WTC11 (cell line): ENCODE measurements around the gene TNPO3. TPM values are rescaled to one million over a fixed set of nuclear protein-coding genes. Genes with fewer than 3 reads are reported as not detected.

Experiments used
- ATAC-seq: fragments of 200-7000 bp; cut with Tn5 transposase; 2 replicates; pipeline ENCODE4 v1.10.0; 2021; ENCODE audit warnings: mild to moderate bottlenecking, moderate library complexity
- CTCF ChIA-PET: fragments of 300-600 bp; sonication (Branson Sonifier 250); formaldehyde crosslinking; loops from one replicate; lab custom pipeline; 2021; ENCODE audit warnings: antibody characterized with exemption; lab: Charles Lee
- POLR2A ChIA-PET: fragments of 350-600 bp; sonication (Branson Sonifier 250); formaldehyde crosslinking; loops from one replicate; lab custom pipeline; 2021; ENCODE audit warnings: antibody characterized with exemption; lab: Charles Lee
- DNase-seq: peaks from one replicate; pipeline ENCODE4 v3.0.0; 2021; ENCODE audit warnings: low spot score
- H3K27ac Mint-ChIP-seq: 2 replicates; pipeline ENCODE4 v1.8.0; 2021; ENCODE audit warnings: mixed read lengths
- H3K27me3 Mint-ChIP-seq: 2 replicates; pipeline ENCODE4 v1.8.0; 2021; ENCODE audit warnings: low read depth, mild to moderate bottlenecking, moderate library complexity, mixed read lengths
- H3K36me3 Mint-ChIP-seq: 2 replicates; pipeline ENCODE4 v1.8.0; 2021; ENCODE audit warnings: mixed read lengths
- H3K4me1 Mint-ChIP-seq: 2 replicates; pipeline ENCODE4 v1.8.0; 2022; ENCODE audit warnings: mixed read lengths
- H3K4me3 Mint-ChIP-seq: 2 replicates; pipeline ENCODE4 v1.8.0; 2021; ENCODE audit warnings: mild to moderate bottlenecking, moderate library complexity, mixed read lengths
- H3K9me3 Mint-ChIP-seq: 2 replicates; pipeline ENCODE4 v1.8.0; 2021; ENCODE audit warnings: mixed read lengths
- PRDM15 ChIP-seq: sonication (generic); formaldehyde crosslinking; IDR thresholded peaks from 2 replicates; pipeline ENCODE4 v1.8.0; 2022; ENCODE audit warnings: missing genetic modification reagents
- total RNA-seq: library from RNA; stranded (reverse); gene quantifications from 3 replicates; pipeline ENCODE4 v1.2.3, GENCODE V29; 2021
- TF ChIP-seq, protein P1 (sequence below): sonication (generic); formaldehyde crosslinking; IDR thresholded peaks from 2 replicates; pipeline ENCODE4 v1.8.1; 2022; ENCODE audit warnings: low read depth, missing genetic modification reagents, borderline replicate concordance
- TF ChIP-seq, protein P2 (sequence below): sonication (generic); formaldehyde crosslinking; IDR thresholded peaks from 2 replicates; pipeline ENCODE4 v1.8.0; 2022; ENCODE audit warnings: mild to moderate bottlenecking, missing genetic modification reagents
- TF ChIP-seq, protein P3 (sequence below): fragments of 200-600 bp; IDR thresholded peaks from 2 replicates; pipeline ENCODE4 v1.8.0; 2022; ENCODE audit warnings: antibody characterized with exemption

TNPO3 gene
- total RNA-seq, 1 experiment from 2014 or later = 91.7 TPM

- H3K9me3 Mint-ChIP-seq = peaks cover 13% of the 10 kb centered on the region
- POLR2A ChIA-PET = no interaction called here
- H3K36me3 Mint-ChIP-seq = peaks cover 6% of the 10 kb centered on the region
Measured at GRCh38 chr7:128904381-128905197, 150.3 kb downstream of the TNPO3 start.

More at GRCh38 chr7:128904381-128905197, 150.3 kb downstream of the TNPO3 start:
- no peak overlapping the region for H3K27ac Mint-ChIP-seq
- CTCF ChIA-PET = interaction anchor here (0.8 to 1.8 kb wide), 5 partner anchors 21 to 259 kb away, joined by 3 to 6 read pairs (median 4); no protein-coding TSS in a partner anchor
- DNase-seq (no peak), ATAC-seq (peak; percentile 73)
- TF ChIP-seq PRDM15 (CRISPR knock-in tag) = peak; percentile 75
- TF ChIP-seq, protein P1, sequence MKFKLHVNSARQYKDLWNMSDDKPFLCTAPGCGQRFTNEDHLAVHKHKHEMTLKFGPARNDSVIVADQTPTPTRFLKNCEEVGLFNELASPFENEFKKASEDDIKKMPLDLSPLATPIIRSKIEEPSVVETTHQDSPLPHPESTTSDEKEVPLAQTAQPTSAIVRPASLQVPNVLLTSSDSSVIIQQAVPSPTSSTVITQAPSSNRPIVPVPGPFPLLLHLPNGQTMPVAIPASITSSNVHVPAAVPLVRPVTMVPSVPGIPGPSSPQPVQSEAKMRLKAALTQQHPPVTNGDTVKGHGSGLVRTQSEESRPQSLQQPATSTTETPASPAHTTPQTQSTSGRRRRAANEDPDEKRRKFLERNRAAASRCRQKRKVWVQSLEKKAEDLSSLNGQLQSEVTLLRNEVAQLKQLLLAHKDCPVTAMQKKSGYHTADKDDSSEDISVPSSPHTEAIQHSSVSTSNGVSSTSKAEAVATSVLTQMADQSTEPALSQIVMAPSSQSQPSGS = no peak
- TF ChIP-seq, protein P2, sequence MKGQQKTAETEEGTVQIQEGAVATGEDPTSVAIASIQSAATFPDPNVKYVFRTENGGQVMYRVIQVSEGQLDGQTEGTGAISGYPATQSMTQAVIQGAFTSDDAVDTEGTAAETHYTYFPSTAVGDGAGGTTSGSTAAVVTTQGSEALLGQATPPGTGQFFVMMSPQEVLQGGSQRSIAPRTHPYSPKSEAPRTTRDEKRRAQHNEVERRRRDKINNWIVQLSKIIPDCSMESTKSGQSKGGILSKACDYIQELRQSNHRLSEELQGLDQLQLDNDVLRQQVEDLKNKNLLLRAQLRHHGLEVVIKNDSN (CRISPR knock-in tag) = peak; percentile 81
- TF ChIP-seq, protein P3, sequence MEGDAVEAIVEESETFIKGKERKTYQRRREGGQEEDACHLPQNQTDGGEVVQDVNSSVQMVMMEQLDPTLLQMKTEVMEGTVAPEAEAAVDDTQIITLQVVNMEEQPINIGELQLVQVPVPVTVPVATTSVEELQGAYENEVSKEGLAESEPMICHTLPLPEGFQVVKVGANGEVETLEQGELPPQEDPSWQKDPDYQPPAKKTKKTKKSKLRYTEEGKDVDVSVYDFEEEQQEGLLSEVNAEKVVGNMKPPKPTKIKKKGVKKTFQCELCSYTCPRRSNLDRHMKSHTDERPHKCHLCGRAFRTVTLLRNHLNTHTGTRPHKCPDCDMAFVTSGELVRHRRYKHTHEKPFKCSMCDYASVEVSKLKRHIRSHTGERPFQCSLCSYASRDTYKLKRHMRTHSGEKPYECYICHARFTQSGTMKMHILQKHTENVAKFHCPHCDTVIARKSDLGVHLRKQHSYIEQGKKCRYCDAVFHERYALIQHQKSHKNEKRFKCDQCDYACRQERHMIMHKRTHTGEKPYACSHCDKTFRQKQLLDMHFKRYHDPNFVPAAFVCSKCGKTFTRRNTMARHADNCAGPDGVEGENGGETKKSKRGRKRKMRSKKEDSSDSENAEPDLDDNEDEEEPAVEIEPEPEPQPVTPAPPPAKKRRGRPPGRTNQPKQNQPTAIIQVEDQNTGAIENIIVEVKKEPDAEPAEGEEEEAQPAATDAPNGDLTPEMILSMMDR = peak; percentile 44; the same call in 1 of the 2 replicates
- H3K27me3 Mint-ChIP-seq = peaks cover 23% of the 10 kb centered on the region
- peaks cover 10% of the 10 kb centered on the region for H3K4me1 Mint-ChIP-seq
- no peak overlapping the region for H3K4me3 Mint-ChIP-seq

Other genes starting within 250 kb of the TNPO3 start
- 6.3 to 8.0 TPM (median 6.8 TPM) in 3 replicates for gene FLNC, start 224.7 kb downstream of the TNPO3 start, total RNA-seq
- 117 to 121 TPM (median 120 TPM) in 3 replicates for gene ATP6V1F, start 192.3 kb downstream of the TNPO3 start, total RNA-seq
- gene KCP, start 144.4 kb downstream of the TNPO3 start, total RNA-seq = 2.5 to 2.9 TPM (median 2.7 TPM) in 3 replicates
- gene IRF5, start 117.2 kb downstream of the TNPO3 start, total RNA-seq = 0.66 to 0.71 TPM (median 0.69 TPM) in 3 replicates
- 30.0 to 42.9 TPM (median 39.8 TPM) in 3 replicates for gene TSPAN33, start 89.6 kb upstream of the TNPO3 start, total RNA-seq
- 56.9 to 61.4 TPM (median 60.3 TPM) in 3 replicates for gene SMO, start 133.5 kb upstream of the TNPO3 start, total RNA-seq
- gene AHCYL2, start 169.9 kb upstream of the TNPO3 start, total RNA-seq = 25.6 to 28.5 TPM (median 28.4 TPM) in 3 replicates